GM12891 (cell line): ENCODE measurements around the gene RAB36.

Experiments used
- PAX5 ChIP-seq: IDR thresholded peaks from 2 replicates; pipeline ENCODE4 v1.6.1; 2011; ENCODE audit warnings: low read length, moderate library complexity, mild to moderate bottlenecking; ENCODE audit not compliant: insufficient read depth, severe bottlenecking
- POLR2A ChIP-seq: IDR thresholded peaks from 2 replicates; pipeline ENCODE4 v1.6.1; 2011; ENCODE audit warnings: low read depth, low read length, control low read depth
- POLR2AphosphoS5 ChIP-seq: IDR thresholded peaks from 2 replicates; pipeline ENCODE4 v1.6.1; 2011; ENCODE audit warnings: low read depth, low read length, control low read depth
- POU2F2 ChIP-seq: IDR thresholded peaks from 2 replicates; pipeline ENCODE4 v1.6.1; 2011; ENCODE audit warnings: low read depth, mild to moderate bottlenecking, control low read depth, low read length, moderate library complexity
- SPI1 ChIP-seq: IDR thresholded peaks from 2 replicates; pipeline ENCODE4 v1.6.1; 2011; ENCODE audit warnings: low read depth, low read length, control low read depth
- TAF1 ChIP-seq: IDR thresholded peaks from 2 replicates; pipeline ENCODE4 v1.6.1; 2011; ENCODE audit warnings: low read depth, low read length, control low read depth

- TF ChIP-seq POLR2A = no peak
- no peak for TF ChIP-seq TAF1
- TF ChIP-seq POLR2AphosphoS5 = no peak
- no peak for TF ChIP-seq SPI1
- TF ChIP-seq PAX5 = no peak
- TF ChIP-seq POU2F2 = no peak
Measured at GRCh38 chr22:23200898-23201297, 55.6 kb downstream of the RAB36 start.
